ENCODE measurements around the gene GJB3. TPM values are rescaled to one million over a fixed set of nuclear protein-coding genes. Genes with fewer than 3 reads are reported as not detected.

GJB3 gene
- total and polyA plus RNA-seq, 2 of the 13 experiments (the other 11 are each of a cell fraction or from before 2014, with no cell fraction given), result not detected

GRCh38 chr1:34794001-34794789 is 13.2 kb downstream of the GJB3 start:
- Histone ChIP-seq H4K20me1 (ENCODE audit: insufficient read depth, low read length) (no peaks in the 10 kb centered on the region), H3K4me2 (ENCODE audit: low read depth, low read length) (no peak overlapping the region), H3K9me3 (ENCODE audit: low read length) (no peaks in the 10 kb centered on the region), H3K4me3 (replicated peaks in 1 of 3; ENCODE audit: insufficient read depth in 1 of 3, low read depth in 2 of 3, low read length in 3 of 3) (no peak overlapping the region), H3K27ac (ENCODE audit: extremely low read length, insufficient read depth, low read length) (no peak overlapping the region), H3K27me3 (ENCODE audit: control insufficient read depth in 1 of 2, insufficient read depth in 2 of 2, low read length in 2 of 2) (peaks cover 1 to 45% of the 10 kb centered on the region in 2 experiments; a peak in 4 of 5 replicates), H3K79me2 (ENCODE audit: insufficient read depth, low read length) (no peaks in the 10 kb centered on the region), H3K36me3 (replicated peaks in 1 of 2; ENCODE audit: control insufficient read depth in 1 of 2, insufficient read depth in 2 of 2, low read length in 2 of 2) (no peaks in the 10 kb centered on the region), H3K9ac (ENCODE audit: insufficient read depth, low read depth, low read length) (no peak overlapping the region), H3K4me1 (ENCODE audit: insufficient read depth, low read length) (no peaks in the 10 kb centered on the region), H2AFZ (ENCODE audit: low read length) (no peak overlapping the region)
- POLR2A ChIA-PET, result no interaction called here
- ATAC-seq, result no peak
- no TSS peak for BruUV-seq (replicated peaks)
- TF ChIP-seq CREBL2 (CRISPR knock-in tag; IDR thresholded peaks at IDR 0.05; ENCODE audit: borderline replicate concordance), result no peak
- TF ChIP-seq KLF9 (CRISPR knock-in tag; IDR thresholded peaks at IDR 0.05; ENCODE audit: low read depth), result no peak
- no peak for TF ChIP-seq FOXP1 (IDR thresholded peaks at IDR 0.05)
- TF ChIP-seq FOXP1 (CRISPR knock-in tag; IDR thresholded peaks at IDR 0.05), result no peak
- TF ChIP-seq ZNF263 (CRISPR knock-in tag; IDR thresholded peaks at IDR 0.05), result no peak
- no peak for TF ChIP-seq SSRP1 (CRISPR knock-in tag; IDR thresholded peaks at IDR 0.05)
- TF ChIP-seq ATF2 (CRISPR knock-in tag; IDR thresholded peaks at IDR 0.05), result no peak
- no peak for TF ChIP-seq ZNF883 (CRISPR knock-in tag; IDR thresholded peaks at IDR 0.05; ENCODE audit: not compliant biosample characterization)
- TF ChIP-seq CSRNP2 (CRISPR knock-in tag; conservative IDR thresholded peaks at IDR 0.05; ENCODE audit: low read depth), result no peak
- no peak for TF ChIP-seq ATM (IDR thresholded peaks at IDR 0.05; ENCODE audit: borderline replicate concordance)
- no peak for TF ChIP-seq ELF4 (CRISPR knock-in tag; IDR thresholded peaks at IDR 0.05; ENCODE audit: borderline replicate concordance)
- no peak for TF ChIP-seq SMC3 (IDR thresholded peaks at IDR 0.05; ENCODE audit: low read length)
- no peak for TF ChIP-seq HOXD1 (CRISPR knock-in tag; IDR thresholded peaks at IDR 0.05)
- TF ChIP-seq BRD4 (CRISPR knock-in tag; IDR thresholded peaks at IDR 0.05), result no peak
- TF ChIP-seq TOE1 (CRISPR knock-in tag; IDR thresholded peaks at IDR 0.05), result no peak
- no peak for TF ChIP-seq HMGXB3 (CRISPR knock-in tag; IDR thresholded peaks at IDR 0.05; ENCODE audit: borderline replicate concordance)
- no peak for TF ChIP-seq PCBP1 (IDR thresholded peaks at IDR 0.05; ENCODE audit: borderline replicate concordance, low read depth, low read length)
- TF ChIP-seq ZBTB3 (CRISPR knock-in tag; IDR thresholded peaks at IDR 0.05; ENCODE audit: borderline replicate concordance, low read depth), result no peak
- CTCF ChIA-PET (ENCODE audit: low intra/inter-chr PET ratio, low total read pairs), result no interaction called here
- DNase-seq (ENCODE audit: low spot score), result no peak
- FAIRE-seq, result no peak
- 67% methylated on average over 15 of the region's 40 CpGs for WGBS (ENCODE audit: low lambda C conversion rate)
- in situ Hi-C loops (cut with HindIII; ENCODE audit: extremely low pct_ligation_motif_present, low pct_unique_long_range_greater_than_20kb) (no loop called here), intact Hi-C loops (cut with micrococcal nuclease; ENCODE audit: unreplicated experiment) (no loop called here)
